Measurements from ENCODE around the gene EIF4G1.

The EIF4G1 gene

DNA sequence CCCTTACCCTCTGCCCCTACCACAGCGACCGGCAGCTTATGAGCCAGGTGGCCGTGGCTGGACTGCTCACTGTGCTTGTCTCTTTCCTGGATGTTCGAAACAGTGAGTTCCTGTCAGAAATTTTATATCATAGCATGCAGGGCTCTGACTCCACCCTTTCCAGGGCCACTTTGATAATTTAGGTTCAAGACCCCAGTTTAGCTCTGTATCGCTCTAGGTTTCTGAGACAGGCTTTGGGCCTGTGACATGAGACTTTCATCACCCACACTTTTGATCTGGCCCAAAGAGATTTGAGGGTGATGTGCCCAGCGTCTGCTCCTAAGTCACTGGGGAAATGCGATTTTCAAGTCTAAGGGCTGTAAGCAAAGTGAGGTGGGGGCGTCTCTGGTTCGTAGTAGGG, 6.5 kb upstream of the EIF4G1 start:
- DNase-seq (ENCODE audit: low read depth): no peak

DNA sequence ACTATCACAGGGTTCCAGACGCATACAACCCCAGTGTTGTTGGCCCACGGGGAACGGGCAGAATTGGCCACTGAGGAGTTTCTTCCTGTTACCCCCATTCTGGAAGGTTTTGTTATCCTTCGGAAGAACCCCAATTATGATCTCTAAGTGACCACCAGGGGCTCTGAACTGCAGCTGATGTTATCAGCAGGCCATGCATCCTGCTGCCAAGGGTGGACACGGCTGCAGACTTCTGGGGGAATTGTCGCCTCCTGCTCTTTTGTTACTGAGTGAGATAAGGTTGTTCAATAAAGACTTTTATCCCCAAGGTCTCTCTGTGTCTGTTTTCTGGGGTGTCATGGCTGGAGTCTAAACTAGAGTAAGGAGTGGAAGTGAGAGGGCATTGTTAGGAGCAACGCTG, 5.7 kb upstream of the EIF4G1 start:
- no peak for DNase-seq (ENCODE audit: low read depth)

DNA sequence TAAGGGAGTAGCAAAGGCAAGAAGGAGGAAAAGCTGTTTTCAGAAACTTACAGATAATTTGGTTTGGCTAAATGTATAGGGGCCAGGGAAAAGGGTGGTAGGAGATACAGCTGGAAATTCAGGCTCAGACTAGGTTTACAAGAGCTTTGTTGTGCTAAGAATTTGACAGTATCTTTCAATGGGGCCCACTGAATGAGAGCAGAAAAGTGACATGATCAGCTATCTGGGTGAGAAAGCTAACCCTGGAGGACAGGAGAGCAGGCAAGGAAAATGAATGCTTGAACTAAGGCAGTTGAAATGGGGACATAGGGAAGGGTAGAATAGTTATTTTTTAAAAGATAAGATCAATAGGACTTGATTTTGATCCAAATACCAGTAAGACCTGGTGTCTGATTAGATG, 2.8 kb upstream of the EIF4G1 start:
- no peak for DNase-seq (ENCODE audit: low read depth)

DNA sequence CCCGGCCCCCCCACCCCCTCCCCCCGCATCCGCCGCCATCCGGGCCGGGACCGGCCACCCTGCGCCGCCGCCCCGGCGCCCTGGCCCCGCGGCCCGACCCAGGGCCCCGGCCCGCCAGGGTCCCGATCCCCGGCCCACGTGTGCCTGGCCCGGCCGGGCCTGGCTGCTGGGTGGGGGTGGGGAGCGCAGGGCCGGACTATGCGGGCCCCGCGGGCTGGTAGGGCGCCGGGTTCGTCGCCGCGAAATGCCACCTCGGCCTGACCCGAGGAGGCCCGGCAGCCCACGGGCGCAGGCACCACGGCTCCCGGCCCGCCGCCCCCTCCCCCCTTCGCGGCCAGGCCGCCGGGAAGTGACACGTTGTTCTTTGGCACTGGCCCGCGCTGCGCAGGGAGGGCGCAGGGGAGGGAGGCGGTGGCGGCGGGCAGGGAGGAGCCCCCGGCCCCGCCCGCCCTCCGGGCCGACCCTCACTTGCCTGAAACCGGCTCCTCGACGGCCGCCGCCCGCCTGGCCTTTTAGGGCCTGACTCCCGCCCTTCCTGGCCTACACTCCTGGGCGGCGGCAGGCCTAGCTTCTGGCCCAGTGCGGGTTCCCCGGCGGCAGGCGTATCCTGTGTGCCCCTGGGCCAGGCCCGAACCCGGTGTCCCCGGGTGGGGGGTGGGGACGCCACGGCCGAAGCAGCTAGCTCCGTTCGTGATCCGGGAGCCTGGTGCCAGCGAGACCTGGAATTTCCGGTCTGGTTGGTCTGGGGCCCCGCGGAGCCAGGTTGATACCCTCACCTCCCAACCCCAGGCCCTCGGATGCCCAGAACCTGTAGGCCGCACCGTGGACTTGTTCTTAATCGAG, 515 bp downstream of the EIF4G1 start:
- DNase-seq (ENCODE audit: low read depth): no peak

DNA sequence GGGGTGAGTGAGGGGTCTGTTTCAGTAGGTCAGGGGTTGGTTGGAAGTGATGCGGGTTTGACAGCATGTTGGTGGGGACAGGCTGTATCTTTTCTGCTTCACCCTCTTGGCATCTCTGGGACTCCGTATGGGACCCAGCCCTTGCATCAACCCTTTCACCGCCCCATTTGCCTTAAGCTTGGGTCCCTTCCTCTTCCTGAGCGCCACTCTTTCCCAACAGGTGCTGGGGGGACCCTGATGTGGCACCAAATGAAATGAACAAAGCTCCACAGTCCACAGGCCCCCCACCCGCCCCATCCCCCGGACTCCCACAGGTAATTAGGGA, 1.1 kb downstream of the EIF4G1 start:
- no peak for DNase-seq (ENCODE audit: low read depth)

DNA sequence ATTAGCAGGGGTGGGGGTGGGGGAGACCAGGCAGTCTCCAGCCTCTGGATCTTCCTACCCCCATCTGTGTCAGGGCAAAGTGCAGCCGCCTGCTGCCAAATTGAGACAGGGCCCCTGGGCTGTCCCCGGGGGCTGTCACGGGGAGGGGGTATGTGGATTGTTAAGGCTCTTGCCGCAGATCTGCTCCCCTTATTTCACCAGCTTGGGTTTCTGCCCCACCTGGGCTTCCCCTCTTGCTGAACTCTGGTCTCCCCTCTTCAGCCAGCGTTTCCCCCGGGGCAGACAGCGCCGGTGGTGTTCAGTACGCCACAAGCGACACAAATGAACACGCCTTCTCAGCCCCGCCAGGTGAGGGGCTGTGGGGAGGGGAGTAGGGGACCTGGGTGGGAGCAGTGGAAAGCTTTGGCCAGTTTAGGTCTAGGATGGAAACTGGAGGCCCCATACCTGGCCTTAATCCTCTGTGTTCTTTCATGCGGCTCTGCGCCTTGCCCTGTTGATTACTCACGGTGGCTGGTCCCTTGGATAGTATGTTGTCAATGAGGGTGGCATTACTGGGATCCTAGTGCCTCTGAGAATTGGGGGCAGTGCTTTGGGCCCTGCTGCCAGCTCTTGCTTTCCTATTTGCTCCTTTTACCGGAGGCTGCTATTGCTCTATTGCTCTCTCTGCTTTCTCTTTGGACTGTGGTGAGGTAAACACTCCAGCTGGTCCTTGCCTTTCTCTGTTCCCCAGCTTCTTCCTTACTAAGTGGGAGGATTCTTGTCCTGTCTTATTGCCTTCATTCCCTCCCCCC, 1.7 kb downstream of the EIF4G1 start:
- no peak for DNase-seq (ENCODE audit: low read depth)

DNA sequence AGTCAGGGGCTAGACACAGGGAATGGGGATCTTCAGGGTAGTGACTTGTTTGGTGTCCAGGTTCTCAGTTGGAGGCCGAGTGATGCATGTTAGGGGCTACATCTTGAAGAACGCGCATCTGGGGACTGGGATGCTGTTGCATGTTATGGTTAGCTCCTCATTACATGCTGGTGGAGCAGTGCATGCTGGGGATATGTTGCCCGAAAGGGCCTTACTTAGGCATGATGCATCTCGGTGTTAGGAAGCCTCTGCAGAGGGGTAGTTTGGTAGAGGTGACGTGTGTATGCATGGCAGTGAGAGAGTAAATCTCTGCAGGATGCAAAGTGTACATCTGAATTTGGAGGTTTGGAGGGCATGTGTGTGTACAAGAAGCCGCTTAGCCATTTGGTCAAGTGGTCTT, 2.4 kb downstream of the EIF4G1 start:
- DNase-seq (ENCODE audit: low read depth): no peak

DNA sequence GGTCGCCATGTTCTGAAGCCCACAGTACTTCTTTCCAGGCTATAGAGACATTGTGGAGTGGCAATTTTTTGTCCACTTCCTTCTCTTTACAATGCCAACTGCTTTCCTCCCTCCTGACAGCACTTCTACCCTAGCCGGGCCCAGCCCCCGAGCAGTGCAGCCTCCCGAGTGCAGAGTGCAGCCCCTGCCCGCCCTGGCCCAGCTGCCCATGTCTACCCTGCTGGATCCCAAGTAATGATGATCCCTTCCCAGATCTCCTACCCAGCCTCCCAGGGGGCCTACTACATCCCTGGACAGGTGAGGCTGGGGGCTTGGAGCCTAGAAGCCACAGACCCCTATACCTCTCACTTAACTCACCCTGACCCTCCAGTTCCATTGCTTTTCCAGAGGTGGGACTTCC, 2.8 kb downstream of the EIF4G1 start:
- no peak for DNase-seq (ENCODE audit: low read depth)

- peak; percentile 92 for DNase-seq (ENCODE audit: low read depth)
Measured at GRCh38 chr3:184320104-184320445, 5.7 kb downstream of the EIF4G1 start.

DNA sequence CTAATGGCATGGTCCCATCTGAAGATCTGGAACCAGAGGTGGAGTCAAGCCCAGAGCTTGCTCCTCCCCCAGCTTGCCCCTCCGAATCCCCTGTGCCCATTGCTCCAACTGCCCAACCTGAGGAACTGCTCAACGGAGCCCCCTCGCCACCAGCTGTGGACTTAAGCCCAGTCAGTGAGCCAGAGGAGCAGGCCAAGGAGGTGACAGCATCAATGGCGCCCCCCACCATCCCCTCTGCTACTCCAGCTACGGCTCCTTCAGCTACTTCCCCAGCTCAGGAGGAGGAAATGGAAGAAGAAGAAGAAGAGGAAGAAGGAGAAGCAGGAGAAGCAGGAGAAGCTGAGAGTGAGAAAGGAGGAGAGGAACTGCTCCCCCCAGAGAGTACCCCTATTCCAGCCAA, 7.3 kb downstream of the EIF4G1 start:
- no peak for DNase-seq (ENCODE audit: low read depth)

- no peak for DNase-seq (ENCODE audit: low read depth)
Measured at GRCh38 chr3:184322731-184323487, 8.5 kb downstream of the EIF4G1 start.

GRCh38 chr3:184323696-184324095, 9.3 kb downstream of the EIF4G1 start:
- no peak for DNase-seq (ENCODE audit: low read depth)

- no peak for DNase-seq (ENCODE audit: low read depth)
Measured at GRCh38 chr3:184325269-184325668, 10.9 kb downstream of the EIF4G1 start.

GRCh38 chr3:184325715-184326369, 11.4 kb downstream of the EIF4G1 start:
- DNase-seq (ENCODE audit: low read depth): no peak

GRCh38 chr3:184327171-184327570, 12.8 kb downstream of the EIF4G1 start:
- DNase-seq (ENCODE audit: low read depth): no peak

GRCh38 chr3:184328516-184328915, 14.1 kb downstream of the EIF4G1 start:
- no peak for DNase-seq (ENCODE audit: low read depth)

DNA sequence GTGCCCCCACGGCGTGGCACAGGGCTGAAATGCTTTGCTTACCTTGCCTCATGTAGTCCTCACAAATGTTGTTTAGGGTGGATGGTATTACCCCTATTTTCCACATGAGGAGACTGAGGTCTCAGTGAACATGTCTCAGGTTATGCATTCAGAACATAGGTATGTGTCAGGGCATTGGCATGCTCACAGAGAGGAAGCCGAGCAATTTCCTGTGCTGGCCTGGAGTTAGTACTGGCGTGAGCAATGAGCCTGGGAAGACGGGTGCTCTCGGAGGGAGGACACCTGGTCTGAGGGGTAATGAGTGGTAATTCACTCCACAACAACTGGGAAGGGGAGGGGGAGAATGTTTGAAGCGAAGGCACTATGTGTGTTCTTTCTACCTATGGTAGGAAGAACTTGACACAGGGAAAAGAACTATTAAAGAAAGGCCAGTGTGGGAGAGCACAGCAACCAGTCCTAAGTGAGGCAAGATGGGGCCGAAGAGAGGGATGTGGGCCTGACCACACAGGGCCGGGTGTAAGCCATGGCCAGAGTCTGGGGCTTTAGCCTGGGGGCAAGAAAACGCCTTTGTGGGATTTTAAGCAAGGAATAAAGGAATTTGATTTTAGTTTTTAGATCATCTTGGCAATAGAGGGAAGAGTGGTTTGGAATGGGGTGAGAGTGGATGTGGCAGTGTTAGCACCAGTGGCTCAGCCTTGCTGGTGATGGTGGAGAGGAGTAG, 18.1 kb downstream of the EIF4G1 start:
- DNase-seq (ENCODE audit: low read depth): peak; percentile 88

GRCh38 chr3:184333190-184333589, 18.8 kb downstream of the EIF4G1 start:
- no peak for DNase-seq (ENCODE audit: low read depth)

DNA sequence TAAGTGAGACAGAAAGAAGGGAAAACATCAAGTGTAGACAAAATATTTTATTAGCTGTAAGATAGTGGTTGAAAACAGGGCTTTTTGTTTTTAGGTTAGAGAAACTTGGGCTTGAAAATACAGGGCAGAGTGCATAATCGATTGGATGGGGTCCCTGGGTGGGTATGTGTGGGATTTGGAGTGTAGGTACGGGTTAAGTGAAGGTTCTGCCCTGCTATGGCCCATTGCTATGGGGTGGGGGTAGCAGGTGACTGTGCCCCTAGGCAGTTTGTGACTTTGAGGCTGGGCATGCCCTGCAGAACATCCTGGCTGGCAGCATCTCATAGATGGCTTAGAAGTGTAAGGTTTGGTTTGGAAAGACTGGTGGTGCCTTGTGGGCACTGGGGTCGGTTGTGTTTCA, 19.3 kb downstream of the EIF4G1 start:
- no peak for DNase-seq (ENCODE audit: low read depth)

- DNase-seq (ENCODE audit: low read depth): peak; percentile 72
Measured at GRCh38 chr3:184334470-184335158, 20.2 kb downstream of the EIF4G1 start.

- DNase-seq (ENCODE audit: low read depth): no peak
Measured at GRCh38 chr3:184335291-184335660, 20.9 kb downstream of the EIF4G1 start.

Data from HS-5 (cell line).